GM18907 (cell line): ENCODE measurements around the gene ARID3A.
"Not testable (repeated sequence)": the region's sequence is repeated elsewhere in the genome, so short reads cannot be mapped to it uniquely, and the experiment has no call there.

ENCODE experiments used
- ATAC-seq: cut with Tn5 transposase; IDR thresholded peaks from one replicate; pipeline ENCODE4 v1.9.1; 2021; ENCODE audit warnings: mild to moderate bottlenecking, moderate library complexity; ENCODE audit not compliant: unreplicated experiment

ARID3A gene

GRCh38 chr19:945401-946252, 19.8 kb downstream of the ARID3A start:
- ATAC-seq: no peak

GRCh38 chr19:947090-947706, 21.4 kb downstream of the ARID3A start:
- ATAC-seq: peak; percentile 3

GRCh38 chr19:947707-948539, 22.1 kb downstream of the ARID3A start:
- ATAC-seq: peak; percentile 60

GRCh38 chr19:948842-949496, 23.1 kb downstream of the ARID3A start:
- no peak for ATAC-seq

GRCh38 chr19:950352-951066, 24.7 kb downstream of the ARID3A start:
- ATAC-seq: no peak

GRCh38 chr19:952049-952679, 26.3 kb downstream of the ARID3A start:
- ATAC-seq: no peak

- ATAC-seq: no peak
Observed at GRCh38 chr19:952680-953444, 27.0 kb downstream of the ARID3A start.

GRCh38 chr19:953445-954271, 27.8 kb downstream of the ARID3A start:
- no peak for ATAC-seq

GRCh38 chr19:954272-954671, 28.4 kb downstream of the ARID3A start:
- ATAC-seq: no peak

- ATAC-seq: no peak
Observed at GRCh38 chr19:954672-955494, 29.0 kb downstream of the ARID3A start.

- no peak for ATAC-seq
Observed at GRCh38 chr19:955803-956765, 30.2 kb downstream of the ARID3A start.

GRCh38 chr19:956766-957440, 31.1 kb downstream of the ARID3A start:
- ATAC-seq: no peak

GRCh38 chr19:957578-957977, 31.7 kb downstream of the ARID3A start:
- ATAC-seq: not testable (repeated sequence)

- ATAC-seq: no peak
Observed at GRCh38 chr19:958967-959855, 33.4 kb downstream of the ARID3A start.

- no peak for ATAC-seq
Observed at GRCh38 chr19:960020-960419, 34.2 kb downstream of the ARID3A start.
